ENCODE data around the gene PGA4. TPM values are rescaled to one million over a fixed set of nuclear protein-coding genes. Genes with fewer than 3 reads are reported as not detected.
A peak's percentile ranks its signal among the peaks of the same experiment; 100 is the strongest.

The PGA4 gene
- total and polyA plus RNA-seq, 5 experiments from 2014 or later = not detected

- Mint-ChIP-seq H3K4me3 (no peak overlapping the region), H3K27ac (no peak overlapping the region), H3K36me3 (no peaks in the 10 kb centered on the region), H3K9me3 (no peaks in the 10 kb centered on the region), H3K27me3 (no peaks in the 10 kb centered on the region), H3K4me1 (no peaks in the 10 kb centered on the region)
- no peak for ATAC-seq
- POLR2A ChIA-PET = no interaction called here
- no peak for DNase-seq
Observed at GRCh38 chr11:61264795-61265194, 42.6 kb downstream of the PGA4 start.

DNA sequence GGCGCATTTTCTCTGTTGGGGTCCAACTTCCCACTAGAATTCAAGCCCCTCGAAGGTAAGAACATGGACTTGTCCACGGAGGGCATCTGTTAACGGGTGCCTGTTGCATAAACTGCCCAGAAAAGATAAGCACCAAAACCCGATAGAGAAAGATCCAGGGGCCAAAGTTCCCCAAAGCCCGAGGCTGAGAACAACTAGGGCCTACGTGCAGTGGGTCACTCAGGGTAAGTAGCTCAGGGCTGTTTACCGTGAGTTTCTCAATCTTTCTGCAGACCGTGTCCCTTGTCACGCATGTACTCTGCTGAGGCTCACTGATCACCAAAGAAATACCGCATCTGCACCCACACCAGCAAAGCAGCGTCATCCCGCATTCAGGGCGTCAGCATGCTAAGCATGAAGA, 43.2 kb downstream of the PGA4 start:
- H3K4me3 Mint-ChIP-seq = no peak overlapping the region
- no peaks in the 10 kb centered on the region for H3K27me3 Mint-ChIP-seq
- DNase-seq (no peak), ATAC-seq (no peak)
- H3K4me1 Mint-ChIP-seq = no peaks in the 10 kb centered on the region
- H3K36me3 Mint-ChIP-seq = no peaks in the 10 kb centered on the region
- H3K9me3 Mint-ChIP-seq = no peaks in the 10 kb centered on the region
- POLR2A ChIA-PET = no interaction called here
- H3K27ac Mint-ChIP-seq = no peak overlapping the region

GRCh38 chr11:61266602-61267001, 44.5 kb downstream of the PGA4 start:
- Mint-ChIP-seq H3K27ac (no peak overlapping the region), H3K27me3 (peaks cover 0 to 1% (median 0%) of the 10 kb centered on the region in 5 donors), H3K36me3 (no peaks in the 10 kb centered on the region), H3K4me3 (no peak overlapping the region), H3K9me3 (no peaks in the 10 kb centered on the region), H3K4me1 (no peaks in the 10 kb centered on the region)
- ATAC-seq (no peak), DNase-seq (no peak)
- POLR2A ChIA-PET = no interaction called here

DNA sequence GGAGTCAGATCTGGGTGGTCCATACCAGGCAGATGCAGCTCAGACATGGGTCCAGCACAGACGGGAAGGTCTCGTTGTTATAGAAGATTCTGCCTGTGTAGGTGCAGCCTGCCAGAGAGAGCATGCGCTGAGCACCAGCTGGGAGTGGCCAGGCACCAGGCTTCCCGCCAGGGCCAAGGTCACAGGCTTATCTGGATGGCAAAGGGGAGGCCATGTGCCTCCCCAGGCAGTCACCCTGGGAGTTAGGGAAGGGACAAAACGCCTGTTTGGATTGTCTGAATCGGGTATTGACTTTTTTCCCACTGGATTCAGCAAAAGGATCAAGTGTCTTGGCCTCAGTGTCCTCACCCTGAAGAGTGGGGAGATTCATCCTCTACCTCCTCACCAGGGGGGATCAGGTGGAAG, 45.3 kb downstream of the PGA4 start:
- H3K4me1 Mint-ChIP-seq = no peaks in the 10 kb centered on the region
- H3K36me3 Mint-ChIP-seq = no peaks in the 10 kb centered on the region
- peaks cover 0 to 1% (median 0%) of the 10 kb centered on the region in 5 donors for H3K27me3 Mint-ChIP-seq
- ATAC-seq (no peak), DNase-seq (no peak)
- no peaks in the 10 kb centered on the region for H3K9me3 Mint-ChIP-seq
- POLR2A ChIA-PET = no interaction called here
- H3K4me3 Mint-ChIP-seq = no peak overlapping the region
- peak overlapping the region in 2 of 10 donors; percentile 9 to 62 for H3K27ac Mint-ChIP-seq

- ATAC-seq (no peak), DNase-seq (no peak)
- Mint-ChIP-seq H3K36me3 (no peaks in the 10 kb centered on the region), H3K9me3 (no peaks in the 10 kb centered on the region), H3K27me3 (peaks cover 0 to 1% (median 0%) of the 10 kb centered on the region in 5 donors), H3K4me1 (no peaks in the 10 kb centered on the region), H3K27ac (peak overlapping the region in 1 of 10 donors; percentile 75), H3K4me3 (no peak overlapping the region)
- POLR2A ChIA-PET = no interaction called here
Observed at GRCh38 chr11:61268588-61269250, 46.6 kb downstream of the PGA4 start.

DNA sequence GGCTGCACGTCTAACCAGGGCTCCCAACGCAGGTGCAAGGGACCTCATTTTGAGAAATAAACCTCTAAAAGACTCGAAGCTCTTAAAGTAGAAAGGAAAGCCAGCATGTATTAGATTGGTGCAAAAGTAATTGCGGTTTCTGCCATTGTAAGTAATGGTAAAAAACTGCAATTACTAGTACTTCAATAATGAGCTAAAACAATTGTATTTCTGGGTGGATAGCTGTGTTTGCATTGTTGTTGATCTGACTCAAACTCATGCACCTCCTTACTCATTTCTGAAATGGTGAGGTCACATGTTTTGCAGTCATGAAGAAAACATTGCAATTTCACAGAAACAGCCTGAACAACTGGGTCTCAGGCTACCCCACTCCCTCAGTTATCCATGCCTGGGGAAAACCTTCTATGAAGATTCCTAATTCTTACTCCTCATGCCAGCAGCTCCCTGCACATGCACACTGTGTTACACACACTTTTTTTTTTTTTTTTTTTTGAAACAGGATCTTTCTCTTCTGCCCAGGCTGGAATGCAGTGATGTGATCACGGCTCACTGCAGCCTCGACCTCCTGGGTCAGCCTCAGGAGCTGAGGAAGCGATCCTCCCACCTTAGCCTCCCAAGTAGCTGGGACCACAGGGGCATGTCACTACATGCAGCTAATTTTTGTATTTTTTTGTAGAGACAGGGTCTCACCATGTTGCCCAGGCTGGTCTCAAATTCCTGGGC, 48.4 kb downstream of the PGA4 start:
- H3K4me3 Mint-ChIP-seq = no peak overlapping the region
- DNase-seq = no peak
- no peak overlapping the region for H3K27ac Mint-ChIP-seq
- H3K36me3 Mint-ChIP-seq = no peaks in the 10 kb centered on the region
- H3K4me1 Mint-ChIP-seq = no peaks in the 10 kb centered on the region
- POLR2A ChIA-PET = no interaction called here
- peaks cover 0 to 1% (median 0%) of the 10 kb centered on the region in 5 donors for H3K27me3 Mint-ChIP-seq
- H3K9me3 Mint-ChIP-seq = no peaks in the 10 kb centered on the region
- no peak for ATAC-seq

GRCh38 chr11:61272731-61273130, 50.6 kb downstream of the PGA4 start:
- no peaks in the 10 kb centered on the region for H3K36me3 Mint-ChIP-seq
- no peak overlapping the region for H3K27ac Mint-ChIP-seq
- no peaks in the 10 kb centered on the region for H3K9me3 Mint-ChIP-seq
- no peak overlapping the region for H3K4me3 Mint-ChIP-seq
- ATAC-seq = no peak
- POLR2A ChIA-PET = no interaction called here
- H3K27me3 Mint-ChIP-seq = peaks cover 0 to 1% (median 0%) of the 10 kb centered on the region in 5 donors
- no peaks in the 10 kb centered on the region for H3K4me1 Mint-ChIP-seq
- DNase-seq = no peak

- Mint-ChIP-seq H3K9me3 (no peaks in the 10 kb centered on the region), H3K4me3 (no peak overlapping the region), H3K4me1 (peaks cover 0 to 4% (median 0%) of the 10 kb centered on the region in 4 donors), H3K27ac (no peak overlapping the region), H3K27me3 (peaks cover 0 to 2% (median 0%) of the 10 kb centered on the region in 5 donors), H3K36me3 (no peaks in the 10 kb centered on the region)
- POLR2A ChIA-PET = no interaction called here
- DNase-seq (no peak), ATAC-seq (no peak)
Observed at GRCh38 chr11:61273178-61274078, 51.3 kb downstream of the PGA4 start.

GRCh38 chr11:61274084-61274483, 51.9 kb downstream of the PGA4 start:
- ATAC-seq = no peak
- peaks cover 0 to 4% (median 0%) of the 10 kb centered on the region in 4 donors for H3K4me1 Mint-ChIP-seq
- POLR2A ChIA-PET = no interaction called here

GRCh38 chr11:61275191-61275590, 53.0 kb downstream of the PGA4 start:
- Mint-ChIP-seq H3K27me3 (peaks cover 0 to 2% (median 0%) of the 10 kb centered on the region in 5 donors), H3K9me3 (no peaks in the 10 kb centered on the region), H3K36me3 (no peaks in the 10 kb centered on the region), H3K27ac (no peak overlapping the region), H3K4me3 (no peak overlapping the region), H3K4me1 (peaks cover 0 to 4% (median 0%) of the 10 kb centered on the region in 4 donors)
- DNase-seq (no peak), ATAC-seq (no peak)
- POLR2A ChIA-PET = no interaction called here

More at GRCh38 chr11:61274084-61274483, 51.9 kb downstream of the PGA4 start:
- H3K4me3 Mint-ChIP-seq = no peak overlapping the region
- H3K27ac Mint-ChIP-seq = peak overlapping the region in 1 of 10 donors; percentile 37
- H3K27me3 Mint-ChIP-seq = peaks cover 0 to 2% (median 0%) of the 10 kb centered on the region in 5 donors
- DNase-seq = no peak
- H3K9me3 Mint-ChIP-seq = no peaks in the 10 kb centered on the region
- H3K36me3 Mint-ChIP-seq = no peaks in the 10 kb centered on the region

GRCh38 chr11:61277186-61278000, 55.2 kb downstream of the PGA4 start:
- H3K27ac Mint-ChIP-seq = no peak overlapping the region
- no peak for ATAC-seq
- H3K9me3 Mint-ChIP-seq = no peaks in the 10 kb centered on the region
- DNase-seq = no peak
- peaks cover 0 to 5% (median 0%) of the 10 kb centered on the region in 4 donors for H3K4me1 Mint-ChIP-seq
- H3K4me3 Mint-ChIP-seq = no peak overlapping the region
- H3K36me3 Mint-ChIP-seq = no peaks in the 10 kb centered on the region
- H3K27me3 Mint-ChIP-seq = peaks cover 0 to 2% (median 0%) of the 10 kb centered on the region in 5 donors
- POLR2A ChIA-PET = no interaction called here

- POLR2A ChIA-PET = no interaction called here
- Mint-ChIP-seq H3K4me3 (no peak overlapping the region), H3K9me3 (no peaks in the 10 kb centered on the region), H3K4me1 (peaks cover 0 to 5% (median 0%) of the 10 kb centered on the region in 4 donors), H3K27me3 (peaks cover 0 to 2% (median 0%) of the 10 kb centered on the region in 5 donors), H3K27ac (no peak overlapping the region), H3K36me3 (no peaks in the 10 kb centered on the region)
- DNase-seq = no peak
- no peak for ATAC-seq
Observed at GRCh38 chr11:61278001-61278470, 55.9 kb downstream of the PGA4 start.
